ENCODE data around the gene OSCAR. TPM values are rescaled to one million over a fixed set of nuclear protein-coding genes. Genes with fewer than 3 reads are reported as not detected.

The OSCAR gene
- total RNA-seq, 1 donor from 2014 or later: 0.21 TPM

DNA sequence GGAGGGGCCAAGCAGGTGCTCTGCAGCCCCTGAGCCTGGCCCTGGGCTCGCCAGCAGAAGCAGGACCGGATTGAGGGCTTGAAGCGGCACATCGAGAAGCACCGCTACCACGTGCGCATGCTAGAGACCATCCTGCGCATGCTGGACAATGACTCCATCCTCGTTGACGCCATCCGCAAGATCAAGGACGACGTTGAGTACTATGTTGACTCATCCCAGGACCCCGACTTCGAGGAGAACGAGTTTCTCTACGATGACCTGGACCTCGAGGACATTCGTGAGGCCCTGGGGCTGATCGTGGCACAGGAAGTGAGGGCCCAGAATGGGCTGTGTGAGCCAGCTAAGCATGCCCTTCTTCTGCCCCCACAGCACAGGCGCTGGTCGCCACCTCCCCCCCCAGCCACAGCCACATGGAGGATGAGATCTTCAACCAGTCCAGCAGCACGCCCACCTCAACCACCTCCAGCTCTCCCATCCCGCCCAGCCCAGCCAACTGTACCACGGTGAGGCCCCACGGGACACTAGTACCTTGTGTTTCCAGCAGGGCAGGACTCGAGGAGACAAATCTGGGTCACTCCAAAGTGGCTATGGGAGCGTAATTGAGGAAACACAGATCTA is 45.0 kb upstream of the OSCAR start:
- H3K4me1 Mint-ChIP-seq (ENCODE audit: unreplicated experiment): peaks cover 12% of the 10 kb centered on the region
- peaks cover 5% of the 10 kb centered on the region for H3K27me3 Mint-ChIP-seq (ENCODE audit: unreplicated experiment)
- no peak for DNase-seq (ENCODE audit: low spot score)
- H3K4me3 Mint-ChIP-seq (ENCODE audit: unreplicated experiment): no peak overlapping the region
- H3K27ac Mint-ChIP-seq (ENCODE audit: unreplicated experiment): no peak overlapping the region
- TF ChIP-seq, protein P1, sequence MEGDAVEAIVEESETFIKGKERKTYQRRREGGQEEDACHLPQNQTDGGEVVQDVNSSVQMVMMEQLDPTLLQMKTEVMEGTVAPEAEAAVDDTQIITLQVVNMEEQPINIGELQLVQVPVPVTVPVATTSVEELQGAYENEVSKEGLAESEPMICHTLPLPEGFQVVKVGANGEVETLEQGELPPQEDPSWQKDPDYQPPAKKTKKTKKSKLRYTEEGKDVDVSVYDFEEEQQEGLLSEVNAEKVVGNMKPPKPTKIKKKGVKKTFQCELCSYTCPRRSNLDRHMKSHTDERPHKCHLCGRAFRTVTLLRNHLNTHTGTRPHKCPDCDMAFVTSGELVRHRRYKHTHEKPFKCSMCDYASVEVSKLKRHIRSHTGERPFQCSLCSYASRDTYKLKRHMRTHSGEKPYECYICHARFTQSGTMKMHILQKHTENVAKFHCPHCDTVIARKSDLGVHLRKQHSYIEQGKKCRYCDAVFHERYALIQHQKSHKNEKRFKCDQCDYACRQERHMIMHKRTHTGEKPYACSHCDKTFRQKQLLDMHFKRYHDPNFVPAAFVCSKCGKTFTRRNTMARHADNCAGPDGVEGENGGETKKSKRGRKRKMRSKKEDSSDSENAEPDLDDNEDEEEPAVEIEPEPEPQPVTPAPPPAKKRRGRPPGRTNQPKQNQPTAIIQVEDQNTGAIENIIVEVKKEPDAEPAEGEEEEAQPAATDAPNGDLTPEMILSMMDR (IDR thresholded peaks at IDR 0.05; ENCODE audit: unreplicated experiment): no peak
- H3K9me3 Mint-ChIP-seq (ENCODE audit: unreplicated experiment): no peaks in the 10 kb centered on the region
- peaks cover 75% of the 10 kb centered on the region for H3K36me3 Mint-ChIP-seq (ENCODE audit: low read depth, unreplicated experiment)

DNA sequence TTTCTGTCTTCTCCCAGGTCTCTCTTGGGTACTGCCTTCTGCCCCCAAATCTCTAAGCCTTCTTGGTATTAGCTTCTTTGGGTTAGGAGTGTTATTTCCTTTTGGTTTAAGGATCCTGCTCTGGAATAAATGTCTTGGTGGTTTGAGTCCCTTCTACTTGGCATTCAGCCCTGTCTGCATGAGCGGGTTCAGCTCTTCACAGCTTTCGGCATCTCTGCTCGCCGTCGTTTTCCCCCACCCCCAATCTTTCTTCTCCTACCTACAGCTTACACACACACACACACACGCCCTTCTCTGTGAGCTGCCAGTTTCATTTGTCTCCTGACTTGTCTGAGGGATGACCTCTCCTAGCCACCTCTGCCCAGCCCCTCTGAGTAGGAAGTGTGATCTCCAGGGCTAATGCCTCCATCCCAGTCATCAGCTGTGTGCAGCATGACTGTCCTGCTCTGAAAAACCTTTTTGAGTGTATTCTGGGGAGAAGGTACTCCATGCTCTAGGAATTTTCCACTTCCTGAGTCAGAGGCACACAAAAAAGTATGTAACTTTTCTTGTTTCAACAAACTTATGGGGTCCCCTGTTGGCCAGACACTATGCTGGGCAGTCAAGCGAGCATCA is 41.7 kb upstream of the OSCAR start:
- Mint-ChIP-seq H3K27me3 (ENCODE audit: unreplicated experiment) (peaks cover 6% of the 10 kb centered on the region), H3K9me3 (ENCODE audit: unreplicated experiment) (no peaks in the 10 kb centered on the region), H3K4me1 (ENCODE audit: unreplicated experiment) (peaks cover 11% of the 10 kb centered on the region), H3K27ac (ENCODE audit: unreplicated experiment) (no peak overlapping the region), H3K36me3 (ENCODE audit: low read depth, unreplicated experiment) (peaks cover 62% of the 10 kb centered on the region), H3K4me3 (ENCODE audit: unreplicated experiment) (peak overlapping the region; percentile 28)
- no peak for DNase-seq (ENCODE audit: low spot score)
- TF ChIP-seq, protein P1 (IDR thresholded peaks at IDR 0.05; ENCODE audit: unreplicated experiment): no peak

DNA sequence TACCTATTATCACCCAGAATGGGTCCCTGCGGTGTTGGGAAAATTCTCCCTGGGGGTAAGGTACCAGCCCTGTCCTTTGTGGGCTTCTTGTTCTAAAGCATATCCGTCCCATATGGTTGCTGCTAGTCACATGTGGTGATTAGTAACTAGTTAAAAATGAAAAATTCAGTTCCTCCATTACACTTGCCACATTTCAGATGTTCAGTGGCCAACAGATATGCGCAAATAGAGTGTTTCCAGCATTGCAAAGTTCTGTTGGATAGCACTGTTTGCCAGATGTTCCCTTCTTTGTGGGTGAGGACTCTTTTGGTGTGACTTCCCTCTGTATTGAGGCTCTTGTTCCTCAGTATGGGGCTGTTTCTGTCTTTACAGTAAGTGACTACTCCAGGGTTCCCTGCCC is 40.8 kb upstream of the OSCAR start:
- H3K27ac Mint-ChIP-seq (ENCODE audit: unreplicated experiment): no peak overlapping the region
- H3K4me1 Mint-ChIP-seq (ENCODE audit: unreplicated experiment): peaks cover 15% of the 10 kb centered on the region
- DNase-seq (ENCODE audit: low spot score): no peak
- H3K27me3 Mint-ChIP-seq (ENCODE audit: unreplicated experiment): peaks cover 15% of the 10 kb centered on the region
- TF ChIP-seq, protein P1 (IDR thresholded peaks at IDR 0.05; ENCODE audit: unreplicated experiment): no peak
- H3K9me3 Mint-ChIP-seq (ENCODE audit: unreplicated experiment): no peaks in the 10 kb centered on the region
- H3K4me3 Mint-ChIP-seq (ENCODE audit: unreplicated experiment): no peak overlapping the region
- peaks cover 55% of the 10 kb centered on the region for H3K36me3 Mint-ChIP-seq (ENCODE audit: low read depth, unreplicated experiment)

DNA sequence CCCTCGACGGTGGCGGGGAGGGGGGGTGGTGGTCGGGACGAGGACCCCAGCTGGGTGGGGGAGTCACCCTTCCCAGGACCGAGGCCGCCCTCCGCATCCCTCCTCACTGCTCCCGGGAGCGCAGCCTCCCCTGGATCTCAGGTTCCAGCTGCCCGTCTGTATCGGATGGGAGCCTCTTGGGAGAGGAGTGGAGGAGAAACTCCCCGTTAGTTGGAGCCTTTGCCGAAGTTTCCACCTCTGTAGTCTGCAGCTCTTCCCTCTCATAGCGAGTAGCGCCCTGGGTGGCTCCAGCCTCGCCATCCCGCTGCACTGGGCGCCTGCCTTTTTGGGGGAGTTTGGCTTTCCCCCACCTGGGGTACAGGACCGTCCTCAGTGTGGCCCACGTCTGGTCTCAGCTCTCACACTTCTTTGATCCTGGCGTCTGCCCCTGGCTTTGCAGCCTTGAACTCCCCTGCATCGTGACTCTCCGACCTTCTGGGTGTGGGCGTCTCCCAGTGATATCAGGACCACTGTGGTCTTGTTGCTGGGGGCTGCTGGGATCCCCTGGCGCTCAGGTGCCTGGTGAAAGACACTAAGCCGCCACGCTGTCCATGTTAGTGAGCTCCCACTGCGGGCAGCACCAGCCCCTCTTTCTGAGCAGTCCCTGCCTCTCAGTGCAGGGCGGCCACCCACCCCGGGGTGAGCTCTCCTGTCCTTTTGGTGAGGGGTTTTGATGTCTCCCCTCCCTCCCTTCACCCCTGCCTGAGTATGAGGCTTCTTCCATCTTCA is 38.1 kb upstream of the OSCAR start:
- Mint-ChIP-seq H3K4me1 (ENCODE audit: unreplicated experiment) (peaks cover 27% of the 10 kb centered on the region), H3K9me3 (ENCODE audit: unreplicated experiment) (no peaks in the 10 kb centered on the region), H3K36me3 (ENCODE audit: low read depth, unreplicated experiment) (peaks cover 42% of the 10 kb centered on the region), H3K27ac (ENCODE audit: unreplicated experiment) (peak overlapping the region; percentile 78), H3K27me3 (ENCODE audit: unreplicated experiment) (peaks cover 31% of the 10 kb centered on the region), H3K4me3 (ENCODE audit: unreplicated experiment) (peak overlapping the region; percentile 95)
- DNase-seq (ENCODE audit: low spot score): no peak
- TF ChIP-seq, protein P1 (IDR thresholded peaks at IDR 0.05; ENCODE audit: unreplicated experiment): no peak

All from endothelial cell (in vitro differentiated cells).